ENCODE data around the gene SNX27. TPM values are rescaled to one million over a fixed set of nuclear protein-coding genes. Genes with fewer than 3 reads are reported as not detected.

The SNX27 gene
- total and polyA plus RNA-seq, 12 donors = 6.5 to 37.8 (median 32.2) TPM

DNA sequence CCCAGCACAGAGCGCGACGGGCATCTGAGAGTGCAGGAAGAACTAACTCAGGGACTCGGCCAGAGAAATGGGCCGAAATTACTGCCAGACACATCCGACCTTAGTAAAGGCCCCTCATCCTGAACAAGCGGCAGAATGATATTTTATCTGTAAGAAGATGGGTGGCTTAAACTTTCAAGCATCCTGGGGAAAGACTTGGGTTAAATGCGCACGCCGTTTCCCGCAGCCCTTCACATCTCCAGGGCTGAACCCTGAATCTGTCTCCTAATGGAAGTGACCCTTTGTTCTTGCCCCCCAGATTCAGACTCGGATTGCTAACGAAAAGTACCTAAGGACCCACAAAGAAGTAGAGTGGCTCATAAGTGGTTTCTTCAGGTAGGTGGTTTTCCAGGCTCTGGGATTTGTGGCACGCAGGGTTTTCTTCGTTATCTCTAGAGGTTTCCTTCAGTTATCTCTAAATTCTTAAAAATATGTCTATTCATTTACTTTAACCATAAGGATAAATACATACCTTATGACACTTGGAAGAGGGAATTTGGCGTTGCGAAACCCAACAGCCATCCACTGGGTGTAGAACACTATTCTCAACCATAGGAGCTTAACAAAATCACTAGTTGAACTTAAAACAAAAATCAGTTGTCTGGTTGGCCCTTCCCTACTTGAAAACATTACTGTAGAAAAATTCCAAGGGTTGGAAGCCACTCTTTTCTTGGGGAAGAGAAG is 110.1 kb downstream of the SNX27 start:
- TF ChIP-seq, protein P1, sequence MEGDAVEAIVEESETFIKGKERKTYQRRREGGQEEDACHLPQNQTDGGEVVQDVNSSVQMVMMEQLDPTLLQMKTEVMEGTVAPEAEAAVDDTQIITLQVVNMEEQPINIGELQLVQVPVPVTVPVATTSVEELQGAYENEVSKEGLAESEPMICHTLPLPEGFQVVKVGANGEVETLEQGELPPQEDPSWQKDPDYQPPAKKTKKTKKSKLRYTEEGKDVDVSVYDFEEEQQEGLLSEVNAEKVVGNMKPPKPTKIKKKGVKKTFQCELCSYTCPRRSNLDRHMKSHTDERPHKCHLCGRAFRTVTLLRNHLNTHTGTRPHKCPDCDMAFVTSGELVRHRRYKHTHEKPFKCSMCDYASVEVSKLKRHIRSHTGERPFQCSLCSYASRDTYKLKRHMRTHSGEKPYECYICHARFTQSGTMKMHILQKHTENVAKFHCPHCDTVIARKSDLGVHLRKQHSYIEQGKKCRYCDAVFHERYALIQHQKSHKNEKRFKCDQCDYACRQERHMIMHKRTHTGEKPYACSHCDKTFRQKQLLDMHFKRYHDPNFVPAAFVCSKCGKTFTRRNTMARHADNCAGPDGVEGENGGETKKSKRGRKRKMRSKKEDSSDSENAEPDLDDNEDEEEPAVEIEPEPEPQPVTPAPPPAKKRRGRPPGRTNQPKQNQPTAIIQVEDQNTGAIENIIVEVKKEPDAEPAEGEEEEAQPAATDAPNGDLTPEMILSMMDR (IDR thresholded peaks at IDR 0.05) = peak in 1 of 9 donors; percentile 10
- 30 to 34% methylated on average over 17 of the region's 17 CpGs for WGBS, 2 donors
- ATAC-seq (no peak), DNase-seq (no peak)
- peaks cover 0 to 75% (median 9%) of the 10 kb centered on the region in 7 donors for H3K27me3 ChIP-seq
- H3K9me3 ChIP-seq = no peaks in the 10 kb centered on the region
- H3K27ac ChIP-seq = peak overlapping the region in 3 of 10 donors; percentile 33 to 80 (median 73)
- H3K36me3 ChIP-seq = no peaks in the 10 kb centered on the region
- peak overlapping the region; percentile 41 to 71 (median 58) for H3K4me3 ChIP-seq
- intact Hi-C loops (cut with DNase I) = loop anchor here in 1 of 10 donors (10.0 kb wide), 1 partner anchor 107 kb away; the partner anchor contains the start of gene SNX27
- H3K4me1 ChIP-seq = peaks cover 4 to 52% (median 36%) of the 10 kb centered on the region in 9 donors

DNA sequence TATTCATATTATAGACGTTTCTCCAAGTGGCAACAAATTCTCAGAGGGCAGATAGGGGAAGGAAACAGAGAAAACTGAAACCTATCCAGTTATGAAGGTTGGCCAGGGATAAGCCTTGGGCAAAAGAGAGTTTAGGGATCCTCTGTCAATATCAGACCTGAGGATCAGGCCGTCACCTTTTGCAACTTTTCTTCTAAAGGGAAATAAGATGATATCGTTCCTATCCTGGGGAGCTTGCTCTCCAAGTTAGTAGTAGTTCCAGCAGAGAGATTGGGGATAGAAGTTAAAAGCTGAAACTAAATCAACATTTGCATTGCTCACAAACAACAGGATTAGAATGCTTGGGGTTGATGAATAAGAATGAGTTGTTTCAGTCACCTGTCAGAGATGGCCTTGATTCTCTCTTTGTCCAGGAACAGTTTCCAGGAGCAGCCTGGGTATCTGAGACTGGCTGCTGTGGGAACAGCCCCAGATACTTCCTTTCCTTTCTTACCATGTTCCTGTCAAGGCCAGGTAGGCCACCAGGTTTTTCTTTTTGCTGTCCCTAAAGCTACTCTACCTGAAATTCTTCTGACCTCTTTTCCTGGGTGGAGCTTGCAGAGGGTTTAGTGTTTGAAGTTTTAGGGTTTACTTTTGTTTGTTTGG is 112.0 kb downstream of the SNX27 start:
- ATAC-seq (no peak), DNase-seq (no peak)
- no peaks in the 10 kb centered on the region for H3K36me3 ChIP-seq
- H3K27ac ChIP-seq = no peak overlapping the region
- peaks cover 2 to 40% (median 24%) of the 10 kb centered on the region in 9 donors for H3K4me1 ChIP-seq
- TF ChIP-seq, protein P1 (IDR thresholded peaks at IDR 0.05) = no peak
- WGBS, 2 donors = 56 to 61% methylated on average over 3 of the region's 3 CpGs
- no peaks in the 10 kb centered on the region for H3K9me3 ChIP-seq
- peaks cover 0 to 57% (median 4%) of the 10 kb centered on the region in 7 donors for H3K27me3 ChIP-seq
- H3K4me3 ChIP-seq = no peak overlapping the region
- intact Hi-C loops (cut with DNase I) = loop anchor here in 1 of 10 donors (10.0 kb wide), 1 partner anchor 109 kb away; the partner anchor contains the start of gene SNX27

DNA sequence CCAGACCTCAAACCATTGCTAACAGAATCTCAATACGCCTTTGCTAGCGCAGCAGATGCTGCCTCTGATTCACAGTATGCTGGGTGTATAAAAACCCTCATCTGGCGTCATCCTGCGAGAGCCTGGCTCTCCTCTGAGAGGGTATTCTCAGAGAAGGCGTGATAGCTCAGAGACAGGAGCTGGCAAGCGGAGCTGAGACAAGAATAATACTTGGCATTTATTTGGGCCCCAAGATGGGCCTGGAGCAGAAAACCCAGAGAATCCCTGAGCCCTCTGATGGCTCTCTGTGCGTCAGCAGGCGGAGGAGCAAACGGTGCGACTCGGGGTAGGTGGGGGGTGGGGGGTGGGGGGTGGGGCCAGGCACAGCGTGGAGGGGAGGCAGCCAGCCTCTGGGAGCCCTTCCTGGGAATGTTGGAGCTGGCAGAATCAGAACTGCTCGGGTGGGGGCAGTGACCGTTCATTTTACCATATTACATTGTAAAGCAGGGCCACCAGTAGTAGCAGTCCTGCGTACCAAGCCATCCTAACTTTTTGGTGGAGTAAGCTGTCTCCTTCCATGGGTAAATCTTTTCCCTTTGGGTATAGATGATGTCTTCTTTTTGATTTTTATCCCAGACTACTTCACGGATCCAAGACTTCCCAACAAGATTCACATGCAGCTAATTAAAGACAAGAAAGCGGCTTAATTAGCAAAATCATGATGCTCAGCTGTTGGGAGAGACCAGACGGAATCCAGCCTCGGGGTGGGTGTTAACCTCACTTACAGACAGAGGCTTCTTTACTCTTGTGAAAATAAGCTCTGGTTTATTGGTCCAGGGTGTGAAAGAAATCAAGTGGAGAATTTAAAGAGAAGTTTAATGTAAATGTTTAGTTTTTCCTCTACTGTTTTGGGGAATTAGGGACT is 116.6 kb downstream of the SNX27 start:
- Histone ChIP-seq H3K27me3 (peaks cover 0 to 40% (median 4%) of the 10 kb centered on the region in 7 donors), H3K36me3 (no peaks in the 10 kb centered on the region), H3K4me1 (peaks cover 0 to 12% (median 0%) of the 10 kb centered on the region in 9 donors), H3K9me3 (no peaks in the 10 kb centered on the region), H3K4me3 (peak overlapping the region in 7 of 10 donors; percentile 13 to 37 (median 31)), H3K27ac (peak overlapping the region in 5 of 10 donors; percentile 21 to 60 (median 49))
- intact Hi-C loops (cut with DNase I) = loop anchor here in 3 of 10 donors (2.0 to 10.0 kb wide), 3 partner anchors 20 to 114 kb away; partner anchors contain the start of gene SNX27 (in 1 of the 3)
- 22 to 26% methylated on average over 19 of the region's 19 CpGs for WGBS, 2 donors
- TF ChIP-seq, protein P1 (IDR thresholded peaks at IDR 0.05) = no peak
- DNase-seq (no peak), ATAC-seq (peak; percentile 69 to 92 (median 88))
